Gastroesophageal sphincter (tissue), 3 donors: ENCODE measurements around the gene ZNF335.
A peak's percentile ranks its signal among the peaks of the same experiment; 100 is the strongest.

Experiments
- CTCF ChIP-seq, 4 experiments: fragments of 200-600 bp in 2 of 4; fragments of 450-650 bp in 2 of 4; sonication (generic) in 1 of 4; IDR thresholded peaks; one replicate each; pipeline ENCODE4 v1.5.1; 2017 to 2019; ENCODE audit warnings: antibody characterized with exemption in 4 of 4, mild to moderate bottlenecking in 2 of 4, moderate library complexity in 2 of 4
- EP300 ChIP-seq: sonication (generic); formaldehyde crosslinking; IDR thresholded peaks from one replicate; pipeline ENCODE4 v1.6.1; 2017; ENCODE audit warnings: antibody characterized with exemption, mild to moderate bottlenecking
- POLR2A ChIP-seq, 2 donors: fragments of 450-650 bp; IDR thresholded peaks; one replicate each; pipeline ENCODE4 v1.6.1; 2017; ENCODE audit warnings: antibody characterized with exemption in 2 of 2, mild to moderate bottlenecking in 2 of 2, moderate library complexity in 1 of 2

DNA sequence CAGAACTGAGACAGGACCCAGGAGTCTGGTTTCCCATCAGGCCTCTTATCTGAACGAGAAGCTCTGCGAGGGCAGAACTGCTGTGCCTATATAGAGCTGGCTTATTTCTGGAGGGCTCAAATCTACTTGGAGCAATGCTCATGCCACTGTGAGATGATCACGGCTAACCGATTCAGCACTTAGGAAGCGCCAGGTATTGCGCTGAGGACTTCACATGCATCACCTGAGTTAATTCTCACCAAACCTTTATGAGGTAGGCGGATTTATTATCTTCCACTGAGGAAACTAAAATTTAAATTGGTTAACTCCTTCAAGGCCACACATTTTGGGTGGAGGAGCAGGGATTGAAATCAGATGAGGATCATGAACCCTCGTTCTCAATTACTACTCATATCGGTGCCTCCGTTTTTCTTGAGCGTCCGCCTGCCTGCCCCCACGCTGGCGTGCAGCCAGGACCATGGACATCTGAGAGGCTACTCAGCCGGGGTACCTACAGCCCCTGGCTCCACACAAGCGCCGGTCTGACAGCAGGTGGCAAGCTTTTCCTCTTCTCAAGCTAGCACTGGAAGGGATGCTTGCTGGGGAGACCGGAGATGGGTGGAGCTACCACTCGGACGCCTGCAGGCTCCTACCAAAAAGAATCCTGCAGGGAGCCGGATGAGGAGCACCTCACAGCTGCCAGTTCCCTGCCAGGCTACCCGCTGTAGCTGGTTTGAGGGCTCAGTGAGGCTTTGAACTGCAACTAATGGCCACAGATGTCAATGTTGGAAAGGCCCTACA is 38.5 kb downstream of the ZNF335 start:
- TF ChIP-seq CTCF (IDR thresholded peaks at IDR 0.05) (peak in 3 of 4 experiments; percentile 26 to 43 (median 32)), POLR2A (IDR thresholded peaks at IDR 0.05) (no peak), EP300 (no peak)
